Kidney (tissue), 14 donors: Measurements from ENCODE around the gene KCNT1. TPM values are rescaled to one million over a fixed set of nuclear protein-coding genes. Genes with fewer than 3 reads are reported as not detected.

ENCODE experiments used
- DNase-seq, 5 donors: peaks; one replicate each; pipeline ENCODE4 v3.0.0-alpha.2; 2013 to 2020
- FAIRE-seq: peaks from 2 replicates; lab custom pipeline; 2012; peaks lifted over from hg19 to GRCh38; lab: Jason Lieb, UNC
- H3K27ac ChIP-seq, 2 donors: one replicate each; pipeline ENCODE4 v1.7.0; 2013; ENCODE audit warnings: low read depth in 2 of 2, low read length in 2 of 2, inconsistent platforms in 1 of 2
- H3K27me3 ChIP-seq: one replicate; pipeline ENCODE4 v1.7.1; 2013; ENCODE audit warnings: low read length, inconsistent platforms; ENCODE audit not compliant: control insufficient read depth, insufficient read depth
- H3K36me3 ChIP-seq, 3 donors: one replicate each; pipeline versions ENCODE4 v1.7.0 to v1.7.1; 2013; ENCODE audit warnings: low read length in 3 of 3, control low read depth in 1 of 3, inconsistent platforms in 1 of 3; ENCODE audit not compliant: insufficient read depth in 3 of 3, control insufficient read depth in 2 of 3
- H3K4me1 ChIP-seq, 3 donors: one replicate each; pipeline versions ENCODE4 v1.7.0 to v1.7.1; 2013; ENCODE audit warnings: low read length in 3 of 3, inconsistent platforms in 1 of 3, low read depth in 1 of 3; ENCODE audit not compliant: control insufficient read depth in 2 of 3, insufficient read depth in 2 of 3
- H3K4me3 ChIP-seq, 3 donors: one replicate each; pipeline versions ENCODE4 v1.7.0 to v1.8.1; 2013; ENCODE audit warnings: low read length in 3 of 3, control low read depth in 1 of 3, inconsistent platforms in 1 of 3
- H3K9ac ChIP-seq, 3 donors: one replicate each; pipeline versions ENCODE4 v1.7.0 to v1.7.1; 2013; ENCODE audit warnings: low read length in 3 of 3, control low read depth in 1 of 3, inconsistent platforms in 1 of 3
- H3K9me3 ChIP-seq, 3 donors: one replicate each; pipeline versions ENCODE4 v1.7.0 to v1.7.1; 2013; ENCODE audit warnings: low read length in 3 of 3, control low read depth in 1 of 3, inconsistent platforms in 1 of 3; ENCODE audit not compliant: control insufficient read depth in 2 of 3, insufficient read depth in 1 of 3
- CTCF ChIP-seq: IDR thresholded peaks from 3 replicates; pipeline ENCODE4 v1.5.1; 2012; ENCODE audit warnings: mild to moderate bottlenecking, moderate library complexity, borderline replicate concordance; ENCODE audit not compliant: insufficient read depth; ENCODE audit errors: extremely low read depth
- intact Hi-C: fragments of 100-400 bp; cut with DNase I; formaldehyde crosslinking; loops from one replicate; pipeline ENCODE4 v1.11.1; 2022
- polyA plus RNA-seq: library from polyadenylated mRNA; stranded (reverse); fragments of 350-450 nt; fragmentation: Illumina TruSeq; extraction: RNeasy Lipid Tissue Mini Kit (QIAGEN cat#74804); gene quantifications from one replicate; pipeline ENCODE4 v1.2.3, GENCODE V29; 2014; ENCODE audit warnings: low read depth, low replicate concordance; ENCODE audit not compliant: insufficient read depth
- total RNA-seq: library from RNA; stranded (reverse); fragmentation: NEBNext Ultra II Directional; extraction: Animal tissue kit (Norgen Biotek cat#: 25700); gene quantifications from one replicate; pipeline ENCODE4 v1.2.1, GENCODE V29; 2021
- donor health status: control.
- donor health status: control.
- donor health status: control.
- donor health status: control.
- donor health status: control.
- donor health status: DM: yes; HTN: yes; CAD: no.
- donor health status: Normal renal cell carcinoma (clear cell type).

Gene KCNT1
- total and polyA plus RNA-seq, 2 donors from 2014 or later = 0.15 TPM; not detected in 1

GRCh38 chr9:135727257-135727875 is 25.4 kb downstream of the KCNT1 start:
- Histone ChIP-seq H3K4me1 (no peaks in the 10 kb centered on the region), H3K9me3 (peaks cover 0 to 5% (median 0%) of the 10 kb centered on the region in 3 donors), H3K4me3 (no peak overlapping the region), H3K27ac (no peak overlapping the region), H3K9ac (no peak overlapping the region), H3K36me3 (no peaks in the 10 kb centered on the region), H3K27me3 (no peaks in the 10 kb centered on the region)
- DNase-seq (no peak), FAIRE-seq (no peak)
- intact Hi-C loops = no loop called here
- no peak for TF ChIP-seq CTCF

- TF ChIP-seq CTCF = no peak
- DNase-seq (no peak), FAIRE-seq (no peak)
- no peak overlapping the region for H3K9ac ChIP-seq
- H3K4me1 ChIP-seq = no peaks in the 10 kb centered on the region
- no peaks in the 10 kb centered on the region for H3K27me3 ChIP-seq
- intact Hi-C loops = no loop called here
- H3K27ac ChIP-seq = no peak overlapping the region
- no peak overlapping the region for H3K4me3 ChIP-seq
- H3K9me3 ChIP-seq = peaks cover 0 to 5% (median 0%) of the 10 kb centered on the region in 3 donors
- H3K36me3 ChIP-seq = no peaks in the 10 kb centered on the region
Observed at GRCh38 chr9:135728436-135729110, 26.6 kb downstream of the KCNT1 start.

GRCh38 chr9:135729480-135729879 is 27.5 kb downstream of the KCNT1 start:
- Histone ChIP-seq H3K27me3 (no peaks in the 10 kb centered on the region), H3K9me3 (peaks cover 0 to 5% (median 0%) of the 10 kb centered on the region in 3 donors), H3K9ac (no peak overlapping the region), H3K4me3 (no peak overlapping the region), H3K4me1 (no peaks in the 10 kb centered on the region), H3K36me3 (no peaks in the 10 kb centered on the region), H3K27ac (no peak overlapping the region)
- DNase-seq (no peak), FAIRE-seq (no peak)
- intact Hi-C loops = no loop called here
- TF ChIP-seq CTCF = no peak
